Middle frontal gyrus (tissue), 1 donor: ENCODE results near the gene TRIM51.
"Not testable (repeated sequence)": the region's sequence is repeated elsewhere in the genome, so short reads cannot be mapped to it uniquely, and the experiment has no call there.

ENCODE experiments used
- DNase-seq: peaks from one replicate; pipeline ENCODE4 v3.0.0-alpha.2; 2015; ENCODE audit warnings: low spot score; ENCODE audit errors: extremely low spot score

TRIM51 gene, protein sequence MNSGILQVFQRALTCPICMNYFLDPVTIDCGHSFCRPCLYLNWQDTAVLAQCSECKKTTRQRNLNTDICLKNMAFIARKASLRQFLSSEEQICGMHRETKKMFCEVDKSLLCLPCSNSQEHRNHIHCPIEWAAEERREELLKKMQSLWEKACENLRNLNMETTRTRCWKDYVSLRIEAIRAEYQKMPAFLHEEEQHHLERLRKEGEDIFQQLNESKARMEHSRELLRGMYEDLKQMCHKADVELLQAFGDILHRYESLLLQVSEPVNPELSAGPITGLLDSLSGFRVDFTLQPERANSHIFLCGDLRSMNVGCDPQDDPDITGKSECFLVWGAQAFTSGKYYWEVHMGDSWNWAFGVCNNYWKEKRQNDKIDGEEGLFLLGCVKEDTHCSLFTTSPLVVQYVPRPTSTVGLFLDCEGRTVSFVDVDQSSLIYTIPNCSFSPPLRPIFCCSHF

DNA sequence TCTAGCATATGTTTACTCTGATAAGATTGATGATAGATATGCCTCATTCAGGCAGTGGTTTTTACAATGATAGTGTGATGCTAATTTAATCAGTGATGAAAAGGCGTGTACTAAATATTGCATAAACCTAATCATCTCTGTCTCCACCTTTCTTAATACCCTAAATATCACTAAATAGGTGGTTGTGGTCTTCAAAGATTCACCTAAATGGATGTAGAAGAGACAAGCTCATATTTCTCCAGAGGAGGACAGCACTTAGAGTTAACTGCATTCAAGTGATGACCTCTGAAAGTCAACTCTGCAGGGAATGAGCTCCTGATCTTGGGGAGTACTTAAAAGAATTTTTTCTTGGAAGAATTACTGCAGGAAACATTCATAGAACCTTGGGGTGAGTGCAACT lies at the start of gene TRIM51:
TSS of gene TRIM51 (plus strand) at position 301 of the 400 bp plus-strand sequence. CDS start 2,132 bp downstream, outside the sequence.
- DNase-seq = not testable (repeated sequence)

DNA sequence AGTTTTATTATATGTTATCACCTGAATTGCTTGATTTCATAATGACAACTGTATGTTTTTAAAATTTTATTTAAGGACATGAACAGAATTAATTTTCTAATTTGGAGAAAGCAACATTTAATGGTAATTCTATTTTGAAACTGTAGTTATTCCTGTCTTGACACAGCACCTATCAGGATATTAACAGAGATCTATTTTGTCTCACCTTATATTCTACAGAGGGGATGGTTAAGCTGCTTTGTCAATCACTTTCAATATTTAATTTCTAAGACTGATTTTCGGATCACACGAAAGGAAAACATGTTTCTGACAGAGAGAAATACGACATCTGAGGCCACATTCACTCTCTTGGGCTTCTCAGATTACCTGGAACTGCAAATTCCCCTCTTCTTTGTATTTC lies 44.6 kb upstream of the TRIM51 start, which contains the start of gene OR5D16:
TSS of gene OR5D16 (plus strand) at position 301 of the 400 bp plus-strand sequence. CDS start at position 301, 0 bp downstream.
- no peak for DNase-seq

DNA sequence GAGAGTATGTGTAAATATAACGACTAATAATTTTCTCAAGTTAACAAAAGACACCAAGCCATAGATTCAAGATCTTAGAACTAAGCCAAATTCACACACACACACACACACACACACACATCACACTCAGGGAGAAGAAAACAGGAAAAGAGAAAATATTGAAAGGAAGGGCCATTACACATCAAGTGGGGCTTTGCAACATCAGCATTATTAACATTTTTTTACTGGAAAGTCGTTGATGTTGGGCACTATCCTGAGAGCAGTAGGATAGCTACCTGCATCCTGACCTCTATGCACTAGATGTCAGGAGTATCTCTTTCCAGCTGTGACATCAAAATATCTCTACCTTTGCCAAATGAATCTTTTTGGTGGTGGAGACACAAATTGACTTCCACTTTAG lies 35.6 kb upstream of the TRIM51 start:
- DNase-seq = no peak

DNA sequence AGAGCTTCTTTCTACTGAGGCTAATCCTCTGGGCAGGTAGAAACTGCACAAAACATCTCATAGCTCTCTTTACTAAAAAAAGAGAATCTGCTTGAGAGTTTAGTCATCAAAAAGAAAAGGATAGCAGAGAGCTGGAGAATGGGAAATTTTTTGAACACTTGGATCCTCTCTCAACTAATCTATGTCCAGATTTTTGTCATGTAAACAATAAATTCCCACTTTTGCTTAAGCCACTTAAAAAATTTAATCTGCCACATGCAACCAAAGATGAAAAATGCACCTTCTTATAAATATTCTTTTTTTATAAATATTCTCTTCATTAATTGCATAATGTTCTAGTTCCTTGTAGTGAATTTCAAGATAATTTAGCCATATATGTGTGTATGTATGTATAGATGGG lies 34.1 kb upstream of the TRIM51 start:
- no peak for DNase-seq

DNA sequence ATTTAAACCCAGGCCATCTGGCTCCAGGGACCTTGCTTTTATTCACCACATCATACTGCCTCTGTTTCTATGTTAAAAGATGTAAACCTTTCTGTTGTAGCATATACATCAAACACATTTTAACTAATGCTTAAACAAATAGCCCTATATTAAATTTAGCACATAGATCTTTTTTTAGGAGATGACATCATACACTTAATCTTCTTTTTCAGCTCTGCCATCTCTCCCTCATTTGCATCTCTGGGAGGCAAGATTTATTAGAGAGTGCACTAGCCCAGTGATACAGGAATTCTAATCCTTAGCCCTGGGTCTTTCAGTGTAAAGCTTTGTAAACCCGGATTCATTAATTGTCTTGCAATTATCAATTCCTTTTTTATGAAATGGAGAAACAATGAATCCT lies 31.0 kb upstream of the TRIM51 start:
- DNase-seq = no peak

DNA sequence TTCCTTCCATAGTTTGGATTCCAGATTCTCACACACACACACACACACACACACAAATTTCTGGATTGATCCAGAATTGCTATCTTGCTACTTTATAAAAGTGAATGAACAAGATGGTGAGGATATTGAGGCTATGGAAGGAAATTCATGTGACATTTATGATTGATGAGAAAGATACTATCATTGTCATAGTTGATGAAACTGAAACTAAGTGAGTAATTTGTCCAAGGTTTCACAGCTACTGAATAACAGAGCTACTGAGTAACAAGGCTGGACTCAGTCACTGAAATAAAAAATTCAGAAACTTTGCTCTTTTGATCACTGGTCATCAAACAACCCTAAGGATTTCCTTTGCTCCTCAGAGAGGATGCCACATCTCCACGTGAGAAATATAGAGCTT lies 28.4 kb upstream of the TRIM51 start:
- DNase-seq = no peak

DNA sequence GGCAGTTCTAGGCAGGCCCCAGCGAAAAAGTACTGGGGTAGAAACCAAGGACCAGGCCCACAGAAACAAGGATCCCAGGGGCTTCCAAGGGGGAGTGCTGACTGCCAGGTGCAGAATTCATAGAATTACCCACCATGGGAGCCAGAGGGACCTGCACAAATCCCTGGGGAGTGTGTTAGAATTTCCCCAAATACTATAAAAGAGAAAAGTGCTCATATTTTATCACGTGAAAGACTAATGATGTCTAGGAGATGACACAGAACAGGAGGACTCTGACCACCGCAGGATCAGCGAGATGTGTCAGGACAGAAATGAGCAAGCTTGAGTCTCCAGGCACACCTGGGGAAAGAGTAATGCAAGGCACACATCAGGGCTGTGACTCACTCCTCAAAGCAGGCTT lies 15.7 kb upstream of the TRIM51 start:
- DNase-seq = not testable (repeated sequence)

DNA sequence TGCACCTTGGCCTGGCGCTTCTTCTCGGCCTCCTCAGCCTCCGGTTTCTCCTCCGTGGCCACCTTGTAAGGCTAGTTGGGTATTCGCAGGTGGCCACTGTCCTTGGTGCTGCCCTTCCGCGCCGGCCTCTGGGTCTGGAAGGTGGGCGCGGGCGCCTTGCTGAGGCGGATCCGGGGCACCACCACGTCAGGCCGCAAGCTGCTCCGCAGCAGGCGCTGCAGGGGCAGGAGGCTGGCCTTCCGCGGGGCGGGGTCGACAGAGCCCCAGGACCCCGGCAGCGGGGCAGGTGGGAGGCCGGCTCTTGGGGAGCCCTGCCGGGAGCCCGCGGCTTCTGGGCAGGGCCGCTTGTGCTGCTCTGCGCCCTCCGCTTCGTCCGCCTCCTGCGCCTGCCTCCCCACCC lies 10.4 kb upstream of the TRIM51 start:
- not testable (repeated sequence) for DNase-seq

DNA sequence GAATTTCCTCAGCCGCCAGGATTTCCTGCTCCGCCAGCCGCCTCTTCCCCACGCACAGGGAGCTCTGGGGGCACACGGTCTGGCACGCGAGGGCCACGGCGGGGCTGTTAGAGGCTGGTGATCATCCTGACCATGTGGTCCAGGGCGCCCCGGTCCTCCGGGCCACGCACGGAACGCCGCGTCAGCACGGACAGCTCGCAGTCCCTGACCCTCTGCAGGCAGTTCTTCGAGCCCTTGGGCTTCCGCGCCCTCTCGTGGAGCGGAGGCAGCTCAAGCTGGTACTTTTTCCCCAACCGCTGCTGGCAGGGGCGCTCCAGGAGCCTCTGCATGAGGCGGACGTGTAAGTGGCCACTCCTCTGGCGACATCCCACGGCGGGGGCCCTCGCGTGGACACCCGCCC lies 10.0 kb upstream of the TRIM51 start:
- not testable (repeated sequence) for DNase-seq

DNA sequence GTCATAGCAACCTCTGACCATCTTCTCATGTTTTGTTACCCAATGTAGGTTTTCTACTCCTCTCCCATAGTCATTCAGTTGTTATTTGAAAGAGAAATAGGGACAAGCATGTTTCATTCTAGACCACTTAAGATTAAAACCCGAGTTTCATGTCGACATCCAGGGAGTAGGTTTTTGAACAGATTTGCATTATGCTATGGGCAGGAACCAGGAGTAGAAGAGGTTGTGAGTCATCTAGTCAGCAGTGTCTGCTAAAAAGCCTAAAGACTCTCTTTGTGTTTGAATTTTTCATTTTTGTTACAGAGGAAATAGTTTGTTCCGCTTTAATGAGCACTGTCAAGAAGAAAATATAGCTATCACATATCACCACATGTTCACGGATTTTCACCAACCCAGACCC lies 1.9 kb downstream of the TRIM51 start:
- not testable (repeated sequence) for DNase-seq

DNA sequence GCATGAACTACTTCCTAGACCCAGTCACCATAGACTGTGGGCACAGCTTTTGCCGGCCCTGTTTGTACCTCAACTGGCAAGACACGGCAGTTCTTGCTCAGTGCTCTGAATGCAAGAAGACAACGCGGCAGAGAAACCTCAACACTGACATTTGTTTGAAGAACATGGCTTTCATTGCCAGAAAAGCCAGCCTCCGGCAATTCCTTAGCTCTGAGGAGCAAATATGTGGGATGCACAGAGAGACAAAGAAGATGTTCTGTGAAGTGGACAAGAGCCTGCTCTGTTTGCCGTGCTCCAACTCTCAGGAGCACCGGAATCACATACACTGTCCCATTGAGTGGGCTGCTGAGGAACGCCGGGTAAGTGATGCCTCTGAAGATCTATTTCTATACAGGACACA lies 2.4 kb downstream of the TRIM51 start:
- not testable (repeated sequence) for DNase-seq

DNA sequence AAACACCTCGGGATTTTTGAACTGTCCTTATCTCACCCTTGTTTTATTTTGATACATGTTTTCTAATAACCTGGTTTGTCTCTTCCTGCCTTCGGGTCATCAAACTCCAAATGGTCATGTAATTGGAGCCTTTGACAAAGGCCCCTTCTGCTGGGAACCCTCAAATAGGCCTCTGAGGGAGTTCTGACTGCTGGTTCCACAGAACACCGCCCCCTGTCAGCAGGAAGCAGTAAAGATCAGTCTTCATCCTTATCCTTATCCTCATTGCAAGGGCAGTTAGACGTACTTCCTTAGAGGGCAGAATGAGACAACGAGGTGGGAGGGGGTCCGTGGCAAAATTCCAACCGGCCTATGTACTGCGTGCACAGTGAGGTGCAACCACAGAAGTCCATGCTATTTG lies 12.1 kb downstream of the TRIM51 start:
- DNase-seq = no peak

DNA sequence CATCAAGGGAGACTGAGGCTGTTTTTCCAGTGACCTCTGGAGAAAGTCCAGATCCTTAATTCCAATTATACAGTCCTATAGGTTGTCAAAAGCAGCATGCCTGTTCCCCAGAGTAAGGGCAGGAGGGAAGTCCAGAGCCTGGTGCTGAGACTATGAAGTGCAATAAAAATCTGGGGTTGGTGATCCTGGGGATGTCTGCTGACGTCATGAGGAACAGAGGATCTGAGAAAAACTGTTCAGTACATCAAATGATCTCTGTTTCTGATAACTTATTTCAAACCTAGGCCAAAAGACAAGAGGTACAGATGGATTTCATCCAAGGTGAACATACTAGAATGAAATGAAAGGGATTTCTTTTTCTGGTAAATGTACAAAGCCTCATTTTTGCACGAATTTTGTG lies 19.2 kb downstream of the TRIM51 start:
- no peak for DNase-seq

DNA sequence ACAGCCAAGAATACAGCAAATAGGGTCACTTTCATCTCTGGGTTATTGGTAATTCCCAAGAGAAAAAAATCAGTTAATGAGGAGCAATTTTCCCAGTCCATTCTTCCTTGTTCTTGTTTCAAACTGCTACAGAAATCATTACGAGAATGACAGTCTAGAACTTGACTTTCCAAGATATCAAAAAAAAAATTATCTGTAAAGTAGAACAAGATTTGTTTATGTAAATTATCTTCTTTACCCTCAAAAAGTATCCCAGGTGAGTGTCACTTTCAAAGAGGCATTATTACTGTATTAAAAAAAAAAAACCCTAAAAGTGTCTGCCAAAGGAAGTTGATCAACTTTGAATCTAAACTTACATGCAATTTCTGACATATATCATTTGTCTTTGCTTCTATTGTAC lies 31.4 kb downstream of the TRIM51 start, which contains the start of gene OR5W2:
TSS of gene OR5W2 (minus strand) at position 101 of the 400 bp plus-strand sequence. CDS start at position 101, 0 bp downstream.
- DNase-seq = no peak

DNA sequence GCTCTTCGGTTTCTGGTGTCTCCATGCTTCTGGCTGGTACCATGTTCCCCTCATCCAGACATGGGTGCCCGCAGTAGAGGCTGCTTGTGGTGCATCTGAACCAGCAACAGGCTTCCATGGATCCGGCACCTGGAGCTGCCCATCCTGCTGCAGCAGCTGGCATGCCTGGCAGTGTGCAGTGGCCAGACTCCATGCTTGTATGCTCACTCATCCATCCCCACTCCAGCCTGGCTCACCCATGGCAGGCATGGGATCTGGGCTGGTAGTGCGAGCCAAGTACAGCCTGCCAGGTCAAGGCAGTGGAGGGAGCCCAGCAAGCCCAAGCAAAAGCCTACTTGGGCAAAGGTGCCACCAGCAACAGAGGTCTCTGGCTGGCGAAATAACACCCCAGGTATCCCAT lies 37.4 kb downstream of the TRIM51 start:
- DNase-seq = no peak

DNA sequence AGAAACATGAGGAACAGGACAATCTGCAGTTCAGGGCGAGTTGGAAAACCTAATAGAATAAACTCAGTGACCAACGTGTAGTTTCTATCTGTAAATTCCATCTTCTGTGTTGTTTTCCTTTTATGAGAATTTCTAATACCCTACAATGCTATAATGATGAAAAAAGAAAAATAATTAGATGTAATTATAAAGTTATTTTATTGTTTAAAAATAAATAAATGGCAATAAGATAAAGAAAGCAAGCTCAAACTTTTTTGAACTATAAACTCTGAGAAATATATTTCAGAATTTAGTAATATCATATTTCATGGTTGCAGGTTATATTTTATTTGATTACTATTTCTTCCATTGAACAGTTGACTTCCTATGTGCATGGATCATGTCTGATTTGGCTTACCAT lies 53.2 kb downstream of the TRIM51 start, which contains the start of gene OR5I1:
TSS of gene OR5I1 (minus strand) at position 101 of the 400 bp plus-strand sequence. CDS start at position 101, 0 bp downstream.
- DNase-seq = no peak
